ENCODE data around the gene SLC29A1.

SLC29A1 gene

GRCh38 chr6:44238687-44239350 lies 15.4 kb downstream of the SLC29A1 start:
- in situ Hi-C loops (cut with HindIII; ENCODE audit: low pct_unique_long_range_greater_than_20kb, low sequenced_read_pairs), result no loop called here
- TF ChIP-seq JUND (IDR thresholded peaks at IDR 0.05; ENCODE audit: low read depth), result no peak
- no peak for DNase-seq (ENCODE audit: low read depth in 1 of 2, low spot score in 1 of 2)

- DNase-seq (ENCODE audit: low read depth in 1 of 2, low spot score in 1 of 2), result no peak
- in situ Hi-C loops (cut with HindIII; ENCODE audit: low pct_unique_long_range_greater_than_20kb, low sequenced_read_pairs), result no loop called here
- no peak for TF ChIP-seq JUND (IDR thresholded peaks at IDR 0.05; ENCODE audit: low read depth)
These were observed 19.9 kb downstream of the SLC29A1 start for GRCh38 chr6:44243345-44243744.

- in situ Hi-C loops (cut with HindIII; ENCODE audit: low pct_unique_long_range_greater_than_20kb, low sequenced_read_pairs), result no loop called here
- TF ChIP-seq JUND (IDR thresholded peaks at IDR 0.05; ENCODE audit: low read depth), result no peak
- DNase-seq (ENCODE audit: low read depth in 1 of 2, low spot score in 1 of 2), result no peak
These were observed 22.1 kb downstream of the SLC29A1 start for GRCh38 chr6:44245391-44245911.

- in situ Hi-C loops (cut with HindIII; ENCODE audit: low pct_unique_long_range_greater_than_20kb, low sequenced_read_pairs), result no loop called here
- peak; percentile 88 to 96 for DNase-seq (ENCODE audit: low read depth in 1 of 2, low spot score in 1 of 2)
- no peak; the same call in 1 of the 2 replicates for TF ChIP-seq JUND (IDR thresholded peaks at IDR 0.05; ENCODE audit: low read depth)
These were observed 22.7 kb downstream of the SLC29A1 start for GRCh38 chr6:44245912-44246662.

GRCh38 chr6:44246663-44247337 lies 23.4 kb downstream of the SLC29A1 start, which contains the start of gene HSP90AB1:
TSS of gene HSP90AB1 (plus strand) at chr6:44247101. CDS start at chr6:44248630, 1,529 bp downstream.
- in situ Hi-C loops (cut with HindIII; ENCODE audit: low pct_unique_long_range_greater_than_20kb, low sequenced_read_pairs), result no loop called here
- DNase-seq (ENCODE audit: low read depth in 1 of 2, low spot score in 1 of 2), result peak; percentile 96 to 99
- TF ChIP-seq JUND (IDR thresholded peaks at IDR 0.05; ENCODE audit: low read depth), result no peak; the same call in 1 of the 2 replicates

- in situ Hi-C loops (cut with HindIII; ENCODE audit: low pct_unique_long_range_greater_than_20kb, low sequenced_read_pairs), result no loop called here
- DNase-seq (ENCODE audit: low read depth in 1 of 2, low spot score in 1 of 2), result peak in 1 of 2 experiments; percentile 74
- no peak for TF ChIP-seq JUND (IDR thresholded peaks at IDR 0.05; ENCODE audit: low read depth)
These were observed 24.2 kb downstream of the SLC29A1 start for GRCh38 chr6:44247338-44248302.

- DNase-seq (ENCODE audit: low read depth in 1 of 2, low spot score in 1 of 2), result no peak
- in situ Hi-C loops (cut with HindIII; ENCODE audit: low pct_unique_long_range_greater_than_20kb, low sequenced_read_pairs), result no loop called here
- no peak for TF ChIP-seq JUND (IDR thresholded peaks at IDR 0.05; ENCODE audit: low read depth)
These were observed 25.2 kb downstream of the SLC29A1 start for GRCh38 chr6:44248579-44248978.

GRCh38 chr6:44249082-44249748 lies 25.8 kb downstream of the SLC29A1 start:
- no peak for DNase-seq (ENCODE audit: low read depth in 1 of 2, low spot score in 1 of 2)
- in situ Hi-C loops (cut with HindIII; ENCODE audit: low pct_unique_long_range_greater_than_20kb, low sequenced_read_pairs), result no loop called here
- TF ChIP-seq JUND (IDR thresholded peaks at IDR 0.05; ENCODE audit: low read depth), result no peak

GRCh38 chr6:44250067-44250717 lies 26.8 kb downstream of the SLC29A1 start:
- TF ChIP-seq JUND (IDR thresholded peaks at IDR 0.05; ENCODE audit: low read depth), result no peak
- no peak for DNase-seq (ENCODE audit: low read depth in 1 of 2, low spot score in 1 of 2)
- in situ Hi-C loops (cut with HindIII; ENCODE audit: low pct_unique_long_range_greater_than_20kb, low sequenced_read_pairs), result no loop called here

- DNase-seq (ENCODE audit: low read depth in 1 of 2, low spot score in 1 of 2), result no peak
- TF ChIP-seq JUND (IDR thresholded peaks at IDR 0.05; ENCODE audit: low read depth), result no peak
These were observed 27.3 kb downstream of the SLC29A1 start for GRCh38 chr6:44250718-44251123.

More at GRCh38 chr6:44250718-44251123, 27.3 kb downstream of the SLC29A1 start:
- in situ Hi-C loops (cut with HindIII; ENCODE audit: low pct_unique_long_range_greater_than_20kb, low sequenced_read_pairs), result no loop called here

Measured in T47D (cell line).